Measurements from ENCODE around the gene MED1. TPM values are rescaled to one million over a fixed set of nuclear protein-coding genes. Genes with fewer than 3 reads are reported as not detected.

Gene MED1
- total and polyA plus RNA-seq, 9 of the 15 experiments (the other 6 are each of a cell fraction or from before 2014, with no cell fraction given): 14.0 to 59.8 (median 46.7) TPM

GRCh38 chr17:39364236-39365025 lies 86.6 kb downstream of the MED1 start (continued):
- TF ChIP-seq, protein P1, sequence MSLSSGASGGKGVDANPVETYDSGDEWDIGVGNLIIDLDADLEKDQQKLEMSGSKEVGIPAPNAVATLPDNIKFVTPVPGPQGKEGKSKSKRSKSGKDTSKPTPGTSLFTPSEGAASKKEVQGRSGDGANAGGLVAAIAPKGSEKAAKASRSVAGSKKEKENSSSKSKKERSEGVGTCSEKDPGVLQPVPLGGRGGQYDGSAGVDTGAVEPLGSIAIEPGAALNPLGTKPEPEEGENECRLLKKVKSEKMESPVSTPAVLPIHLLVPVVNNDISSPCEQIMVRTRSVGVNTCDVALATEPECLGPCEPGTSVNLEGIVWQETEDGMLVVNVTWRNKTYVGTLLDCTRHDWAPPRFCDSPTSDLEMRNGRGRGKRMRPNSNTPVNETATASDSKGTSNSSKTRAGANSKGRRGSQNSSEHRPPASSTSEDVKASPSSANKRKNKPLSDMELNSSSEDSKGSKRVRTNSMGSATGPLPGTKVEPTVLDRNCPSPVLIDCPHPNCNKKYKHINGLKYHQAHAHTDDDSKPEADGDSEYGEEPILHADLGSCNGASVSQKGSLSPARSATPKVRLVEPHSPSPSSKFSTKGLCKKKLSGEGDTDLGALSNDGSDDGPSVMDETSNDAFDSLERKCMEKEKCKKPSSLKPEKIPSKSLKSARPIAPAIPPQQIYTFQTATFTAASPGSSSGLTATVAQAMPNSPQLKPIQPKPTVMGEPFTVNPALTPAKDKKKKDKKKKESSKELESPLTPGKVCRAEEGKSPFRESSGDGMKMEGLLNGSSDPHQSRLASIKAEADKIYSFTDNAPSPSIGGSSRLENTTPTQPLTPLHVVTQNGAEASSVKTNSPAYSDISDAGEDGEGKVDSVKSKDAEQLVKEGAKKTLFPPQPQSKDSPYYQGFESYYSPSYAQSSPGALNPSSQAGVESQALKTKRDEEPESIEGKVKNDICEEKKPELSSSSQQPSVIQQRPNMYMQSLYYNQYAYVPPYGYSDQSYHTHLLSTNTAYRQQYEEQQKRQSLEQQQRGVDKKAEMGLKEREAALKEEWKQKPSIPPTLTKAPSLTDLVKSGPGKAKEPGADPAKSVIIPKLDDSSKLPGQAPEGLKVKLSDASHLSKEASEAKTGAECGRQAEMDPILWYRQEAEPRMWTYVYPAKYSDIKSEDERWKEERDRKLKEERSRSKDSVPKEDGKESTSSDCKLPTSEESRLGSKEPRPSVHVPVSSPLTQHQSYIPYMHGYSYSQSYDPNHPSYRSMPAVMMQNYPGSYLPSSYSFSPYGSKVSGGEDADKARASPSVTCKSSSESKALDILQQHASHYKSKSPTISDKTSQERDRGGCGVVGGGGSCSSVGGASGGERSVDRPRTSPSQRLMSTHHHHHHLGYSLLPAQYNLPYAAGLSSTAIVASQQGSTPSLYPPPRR (CRISPR knock-in tag; IDR thresholded peaks at IDR 0.05; ENCODE audit: borderline replicate concordance): no peak
- TF ChIP-seq KDM1A (IDR thresholded peaks at IDR 0.05) (no peak), TARDBP (IDR thresholded peaks at IDR 0.05) (no peak), BRD9 (IDR thresholded peaks at IDR 0.05; ENCODE audit: low read depth, partially characterized antibody) (no peak), ZBTB5 (IDR thresholded peaks at IDR 0.05) (no peak), CBX1 (IDR thresholded peaks at IDR 0.05; ENCODE audit: low read depth) (no peak), ZNF347 (CRISPR knock-in tag; IDR thresholded peaks at IDR 0.05; ENCODE audit: low read depth) (no peak), ZNF354B (CRISPR knock-in tag; IDR thresholded peaks at IDR 0.05) (no peak), GTF2A2 (tag; IDR thresholded peaks at IDR 0.05) (no peak), RBM25 (IDR thresholded peaks at IDR 0.05; ENCODE audit: low read depth, low read length, severe bottlenecking) (no peak), SMARCB1 (IDR thresholded peaks at IDR 0.05; ENCODE audit: insufficient read length, low read depth) (no peak), ILF3 (IDR thresholded peaks at IDR 0.05; ENCODE audit: borderline replicate concordance) (no peak)
- TF ChIP-seq, protein P2, sequence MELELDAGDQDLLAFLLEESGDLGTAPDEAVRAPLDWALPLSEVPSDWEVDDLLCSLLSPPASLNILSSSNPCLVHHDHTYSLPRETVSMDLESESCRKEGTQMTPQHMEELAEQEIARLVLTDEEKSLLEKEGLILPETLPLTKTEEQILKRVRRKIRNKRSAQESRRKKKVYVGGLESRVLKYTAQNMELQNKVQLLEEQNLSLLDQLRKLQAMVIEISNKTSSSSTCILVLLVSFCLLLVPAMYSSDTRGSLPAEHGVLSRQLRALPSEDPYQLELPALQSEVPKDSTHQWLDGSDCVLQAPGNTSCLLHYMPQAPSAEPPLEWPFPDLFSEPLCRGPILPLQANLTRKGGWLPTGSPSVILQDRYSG (tag; conservative IDR thresholded peaks at IDR 0.05; ENCODE audit: low read depth): peak; percentile 70; the same call in 1 of the 2 replicates
- TF ChIP-seq, protein P3, sequence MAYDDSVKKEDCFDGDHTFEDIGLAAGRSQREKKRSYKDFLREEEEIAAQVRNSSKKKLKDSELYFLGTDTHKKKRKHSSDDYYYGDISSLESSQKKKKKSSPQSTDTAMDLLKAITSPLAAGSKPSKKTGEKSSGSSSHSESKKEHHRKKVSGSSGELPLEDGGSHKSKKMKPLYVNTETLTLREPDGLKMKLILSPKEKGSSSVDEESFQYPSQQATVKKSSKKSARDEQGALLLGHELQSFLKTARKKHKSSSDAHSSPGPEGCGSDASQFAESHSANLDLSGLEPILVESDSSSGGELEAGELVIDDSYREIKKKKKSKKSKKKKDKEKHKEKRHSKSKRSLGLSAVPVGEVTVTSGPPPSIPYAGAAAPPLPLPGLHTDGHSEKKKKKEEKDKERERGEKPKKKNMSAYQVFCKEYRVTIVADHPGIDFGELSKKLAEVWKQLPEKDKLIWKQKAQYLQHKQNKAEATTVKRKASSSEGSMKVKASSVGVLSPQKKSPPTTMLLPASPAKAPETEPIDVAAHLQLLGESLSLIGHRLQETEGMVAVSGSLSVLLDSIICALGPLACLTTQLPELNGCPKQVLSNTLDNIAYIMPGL (CRISPR knock-in tag; IDR thresholded peaks at IDR 0.05): no peak
- TF ChIP-seq, protein P4, sequence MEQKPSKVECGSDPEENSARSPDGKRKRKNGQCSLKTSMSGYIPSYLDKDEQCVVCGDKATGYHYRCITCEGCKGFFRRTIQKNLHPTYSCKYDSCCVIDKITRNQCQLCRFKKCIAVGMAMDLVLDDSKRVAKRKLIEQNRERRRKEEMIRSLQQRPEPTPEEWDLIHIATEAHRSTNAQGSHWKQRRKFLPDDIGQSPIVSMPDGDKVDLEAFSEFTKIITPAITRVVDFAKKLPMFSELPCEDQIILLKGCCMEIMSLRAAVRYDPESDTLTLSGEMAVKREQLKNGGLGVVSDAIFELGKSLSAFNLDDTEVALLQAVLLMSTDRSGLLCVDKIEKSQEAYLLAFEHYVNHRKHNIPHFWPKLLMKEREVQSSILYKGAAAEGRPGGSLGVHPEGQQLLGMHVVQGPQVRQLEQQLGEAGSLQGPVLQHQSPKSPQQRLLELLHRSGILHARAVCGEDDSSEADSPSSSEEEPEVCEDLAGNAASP (IDR thresholded peaks at IDR 0.05): no peak

All from K562 (cell line).